ENCODE measurements around the gene MTR. TPM values are rescaled to one million over a fixed set of nuclear protein-coding genes. Genes with fewer than 3 reads are reported as not detected.

MTR gene
- total RNA-seq, 1 experiment from 2014 or later = 24.6 TPM

GRCh38 chr1:236829085-236829484 is 34.0 kb downstream of the MTR start:
- H3K4me2 ChIP-seq (ENCODE audit: low read length) = no peak overlapping the region
- ChIA-PET RAD21 (ENCODE audit: low non-redundant PET in 1 of 2, low total read pairs in 2 of 2, uncharacterized antibody in 2 of 2, unreplicated experiment in 2 of 2) (no interaction called here), CTCF (no interaction called here), POLR2A (no interaction called here)
- no peaks in the 10 kb centered on the region for H3K9me3 ChIP-seq (ENCODE audit: control insufficient read depth in 1 of 2, insufficient read depth in 1 of 2, low read depth in 1 of 2, low read length in 2 of 2)
- H3K79me2 ChIP-seq (ENCODE audit: insufficient read depth, low read length) = no peaks in the 10 kb centered on the region
- no peaks in the 10 kb centered on the region for H3K4me1 ChIP-seq (ENCODE audit: control insufficient read depth in 1 of 2, insufficient read depth in 2 of 2, low read length in 2 of 2)
- BruUV-seq (replicated peaks) = no TSS peak
- DNase-seq (ENCODE audit: low read depth, low spot score) (no peak), ATAC-seq (no peak)
- intact Hi-C loops (cut with micrococcal nuclease) = no loop called here
- H3K27me3 ChIP-seq (ENCODE audit: insufficient read depth, low read length) = no peaks in the 10 kb centered on the region
- H2AFZ ChIP-seq (ENCODE audit: low read depth, low read length, poor library complexity, severe bottlenecking) = no peak overlapping the region
- H3K36me3 ChIP-seq (ENCODE audit: control insufficient read depth in 1 of 2, insufficient read depth in 2 of 2, low read length in 2 of 2) = peaks cover 12 to 14% of the 10 kb centered on the region in 2 experiments; a peak in 3 of 4 replicates
- TF ChIP-seq ELF1 (IDR thresholded peaks at IDR 0.05; ENCODE audit: borderline replicate concordance, low read depth) (no peak), JUND (IDR thresholded peaks at IDR 0.05) (no peak), ZFX (IDR thresholded peaks at IDR 0.05) (no peak), EZH2 (IDR thresholded peaks at IDR 0.05) (no peak), FOSL1 (IDR thresholded peaks at IDR 0.05; ENCODE audit: low read depth) (no peak), YY1 (IDR thresholded peaks at IDR 0.05; ENCODE audit: extremely low read depth, insufficient replicate concordance, low read depth, low read length) (no peak), MAX (IDR thresholded peaks at IDR 0.05) (no peak), POLR2A (IDR thresholded peaks at IDR 0.05; ENCODE audit: borderline replicate concordance, extremely low read depth, insufficient read depth, insufficient read length) (no peak), ZNF274 (IDR thresholded peaks at IDR 0.05; ENCODE audit: low read depth, low read length) (no peak), EZH2phosphoT487 (IDR thresholded peaks at IDR 0.05; ENCODE audit: borderline replicate concordance) (no peak), CBX3 (IDR thresholded peaks at IDR 0.05; ENCODE audit: low read depth) (no peak), SRF (IDR thresholded peaks at IDR 0.05; ENCODE audit: low read depth) (no peak), TCF7L2 (IDR thresholded peaks at IDR 0.05; ENCODE audit: borderline replicate concordance, extremely low read depth, insufficient read depth, insufficient read length) (no peak), EGR1 (IDR thresholded peaks at IDR 0.05; ENCODE audit: low read depth) (no peak)
- TF ChIP-seq, protein P1, sequence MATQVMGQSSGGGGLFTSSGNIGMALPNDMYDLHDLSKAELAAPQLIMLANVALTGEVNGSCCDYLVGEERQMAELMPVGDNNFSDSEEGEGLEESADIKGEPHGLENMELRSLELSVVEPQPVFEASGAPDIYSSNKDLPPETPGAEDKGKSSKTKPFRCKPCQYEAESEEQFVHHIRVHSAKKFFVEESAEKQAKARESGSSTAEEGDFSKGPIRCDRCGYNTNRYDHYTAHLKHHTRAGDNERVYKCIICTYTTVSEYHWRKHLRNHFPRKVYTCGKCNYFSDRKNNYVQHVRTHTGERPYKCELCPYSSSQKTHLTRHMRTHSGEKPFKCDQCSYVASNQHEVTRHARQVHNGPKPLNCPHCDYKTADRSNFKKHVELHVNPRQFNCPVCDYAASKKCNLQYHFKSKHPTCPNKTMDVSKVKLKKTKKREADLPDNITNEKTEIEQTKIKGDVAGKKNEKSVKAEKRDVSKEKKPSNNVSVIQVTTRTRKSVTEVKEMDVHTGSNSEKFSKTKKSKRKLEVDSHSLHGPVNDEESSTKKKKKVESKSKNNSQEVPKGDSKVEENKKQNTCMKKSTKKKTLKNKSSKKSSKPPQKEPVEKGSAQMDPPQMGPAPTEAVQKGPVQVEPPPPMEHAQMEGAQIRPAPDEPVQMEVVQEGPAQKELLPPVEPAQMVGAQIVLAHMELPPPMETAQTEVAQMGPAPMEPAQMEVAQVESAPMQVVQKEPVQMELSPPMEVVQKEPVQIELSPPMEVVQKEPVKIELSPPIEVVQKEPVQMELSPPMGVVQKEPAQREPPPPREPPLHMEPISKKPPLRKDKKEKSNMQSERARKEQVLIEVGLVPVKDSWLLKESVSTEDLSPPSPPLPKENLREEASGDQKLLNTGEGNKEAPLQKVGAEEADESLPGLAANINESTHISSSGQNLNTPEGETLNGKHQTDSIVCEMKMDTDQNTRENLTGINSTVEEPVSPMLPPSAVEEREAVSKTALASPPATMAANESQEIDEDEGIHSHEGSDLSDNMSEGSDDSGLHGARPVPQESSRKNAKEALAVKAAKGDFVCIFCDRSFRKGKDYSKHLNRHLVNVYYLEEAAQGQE (IDR thresholded peaks at IDR 0.05; ENCODE audit: low read depth) = no peak
- TF ChIP-seq, protein P2, sequence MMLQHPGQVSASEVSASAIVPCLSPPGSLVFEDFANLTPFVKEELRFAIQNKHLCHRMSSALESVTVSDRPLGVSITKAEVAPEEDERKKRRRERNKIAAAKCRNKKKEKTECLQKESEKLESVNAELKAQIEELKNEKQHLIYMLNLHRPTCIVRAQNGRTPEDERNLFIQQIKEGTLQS (IDR thresholded peaks at IDR 0.05) = no peak
- H3K9me2 ChIP-seq (ENCODE audit: insufficient read depth) = no peaks in the 10 kb centered on the region
- H4K20me1 ChIP-seq (ENCODE audit: insufficient read depth) = no peaks in the 10 kb centered on the region
- no peak overlapping the region for H3K9ac ChIP-seq (ENCODE audit: low read length)
- H3K4me3 ChIP-seq (replicated peaks in 1 of 2; ENCODE audit: low read depth in 1 of 2, low read length in 2 of 2) = no peak overlapping the region
- no peak overlapping the region for H3K27ac ChIP-seq (ENCODE audit: low read depth, low read length)

All from HCT116 (cell line).